ENCODE data around the gene CCDC15. TPM values are rescaled to one million over a fixed set of nuclear protein-coding genes. Genes with fewer than 3 reads are reported as not detected.

The CCDC15 gene
- total and polyA plus RNA-seq, 2 donors (not counting 1 experiment from before 2014, with no cell fraction given), result 0.31 to 1.8 TPM

DNA sequence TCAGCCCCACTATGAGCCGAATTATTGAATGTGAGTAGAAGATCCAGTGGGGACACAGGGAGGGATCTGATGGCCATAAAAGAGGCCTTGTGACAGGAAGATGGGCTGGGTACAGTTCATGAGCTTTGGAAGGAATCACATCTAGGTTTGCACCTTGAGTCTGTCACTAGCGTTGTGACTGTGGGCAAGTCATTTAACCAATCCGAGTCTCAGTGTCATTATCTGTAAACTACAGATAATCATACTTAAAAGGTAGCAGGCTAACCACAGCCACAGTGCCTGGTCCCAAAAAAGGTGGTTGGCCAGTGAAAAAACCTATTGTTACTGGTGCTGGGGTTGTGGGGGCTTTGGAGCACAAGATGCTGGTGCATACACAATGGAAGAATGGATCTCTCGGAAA lies 31.2 kb upstream of the CCDC15 start:
- ATAC-seq (ENCODE audit: low read depth) (no peak), DNase-seq (no peak)
- Histone ChIP-seq H3K36me3 (replicated peaks in 1 of 2; ENCODE audit: control extremely low read depth in 1 of 2, control insufficient read depth in 1 of 2, extremely low read depth in 1 of 2, insufficient read depth in 2 of 2, low read length in 1 of 2) (no peaks in the 10 kb centered on the region), H3K9me3 (ENCODE audit: control extremely low read depth in 1 of 3, control insufficient read depth in 2 of 3, insufficient read depth in 1 of 3, low read length in 2 of 3) (peaks cover 0 to 6% (median 0%) of the 10 kb centered on the region in 3 donors), H3K79me2 (ENCODE audit: control insufficient read depth, insufficient read depth, low read length) (no peaks in the 10 kb centered on the region), H3K9ac (ENCODE audit: low read length) (no peak overlapping the region), H3K4me3 (ENCODE audit: control extremely low read depth in 1 of 5, extremely low read depth in 1 of 5, insufficient read depth in 1 of 5, low read depth in 2 of 5, low read length in 4 of 5) (no peak overlapping the region), H4K20me1 (ENCODE audit: control insufficient read depth, insufficient read depth, low read length, poor library complexity, severe bottlenecking) (no peaks in the 10 kb centered on the region), H3K27me3 (replicated peaks in 1 of 4; ENCODE audit: control extremely low read depth in 1 of 4, control insufficient read depth in 3 of 4, insufficient read depth in 4 of 4, low read length in 3 of 4) (peaks cover 0 to 36% (median 7%) of the 10 kb centered on the region in 4 experiments), H3K4me1 (ENCODE audit: control insufficient read depth in 2 of 2, insufficient read depth in 2 of 2, low read length in 2 of 2) (peaks cover 0 to 7% of the 10 kb centered on the region in 2 donors), H3K27ac (ENCODE audit: low read length in 2 of 2) (no peak overlapping the region), H2AFZ (ENCODE audit: insufficient read depth, low read depth, low read length, poor library complexity, severe bottlenecking) (no peak overlapping the region), H3K4me2 (replicated peaks; ENCODE audit: low read depth, low read length, poor library complexity, severe bottlenecking) (no peak overlapping the region)
- H3K27ac Mint-ChIP-seq, result no peak overlapping the region
- no peak for TF ChIP-seq CTCF (IDR thresholded peaks at IDR 0.05)
- no peak for TF ChIP-seq EZH2 (IDR thresholded peaks at IDR 0.05; ENCODE audit: borderline replicate concordance, insufficient read depth, low read depth, low read length, poor library complexity, severe bottlenecking)
- intact Hi-C loops (cut with micrococcal nuclease), result no loop called here
- ChIA-PET POLR2A (no interaction called here), CTCF (no interaction called here)
- no peak overlapping the region for H3K4me3 Mint-ChIP-seq
- no peaks in the 10 kb centered on the region for H3K9me3 Mint-ChIP-seq (ENCODE audit: insufficient read depth)
- WGBS (ENCODE audit: insufficient coverage), result 94% methylated on average over 3 of the region's 4 CpGs
- H3K27me3 Mint-ChIP-seq, result peaks cover 45% of the 10 kb centered on the region
- H3K4me1 Mint-ChIP-seq, result peaks cover 2% of the 10 kb centered on the region

- no peaks in the 10 kb centered on the region for H3K79me2 ChIP-seq (ENCODE audit: control insufficient read depth, insufficient read depth, low read length)
- intact Hi-C loops (cut with micrococcal nuclease), result no loop called here
- DNase-seq (no peak), ATAC-seq (ENCODE audit: low read depth) (no peak)
- H4K20me1 ChIP-seq (ENCODE audit: control insufficient read depth, insufficient read depth, low read length, poor library complexity, severe bottlenecking), result no peaks in the 10 kb centered on the region
- Mint-ChIP-seq H3K4me1 (peaks cover 2% of the 10 kb centered on the region), H3K4me3 (no peak overlapping the region), H3K9me3 (ENCODE audit: insufficient read depth) (no peaks in the 10 kb centered on the region), H3K27ac (no peak overlapping the region), H3K27me3 (peaks cover 42% of the 10 kb centered on the region)
- no peaks in the 10 kb centered on the region for H3K36me3 ChIP-seq (replicated peaks in 1 of 2; ENCODE audit: control extremely low read depth in 1 of 2, control insufficient read depth in 1 of 2, extremely low read depth in 1 of 2, insufficient read depth in 2 of 2, low read length in 1 of 2)
- H3K4me3 ChIP-seq (ENCODE audit: control extremely low read depth in 1 of 5, extremely low read depth in 1 of 5, insufficient read depth in 1 of 5, low read depth in 2 of 5, low read length in 4 of 5), result no peak overlapping the region
- CTCF ChIA-PET, result no interaction called here
- no peak overlapping the region for H3K9ac ChIP-seq (ENCODE audit: low read length)
- H3K27ac ChIP-seq (ENCODE audit: low read length in 2 of 2), result no peak overlapping the region
- H2AFZ ChIP-seq (ENCODE audit: insufficient read depth, low read depth, low read length, poor library complexity, severe bottlenecking), result no peak overlapping the region
- no peak overlapping the region for H3K4me2 ChIP-seq (replicated peaks; ENCODE audit: low read depth, low read length, poor library complexity, severe bottlenecking)
- peaks cover 0 to 6% (median 0%) of the 10 kb centered on the region in 3 donors for H3K9me3 ChIP-seq (ENCODE audit: control extremely low read depth in 1 of 3, control insufficient read depth in 2 of 3, insufficient read depth in 1 of 3, low read length in 2 of 3)
- POLR2A ChIA-PET, result no interaction called here
- peaks cover 0 to 36% (median 7%) of the 10 kb centered on the region in 4 experiments for H3K27me3 ChIP-seq (replicated peaks in 1 of 4; ENCODE audit: control extremely low read depth in 1 of 4, control insufficient read depth in 3 of 4, insufficient read depth in 4 of 4, low read length in 3 of 4)
- peaks cover 0 to 7% of the 10 kb centered on the region in 2 donors for H3K4me1 ChIP-seq (ENCODE audit: control insufficient read depth in 2 of 2, insufficient read depth in 2 of 2, low read length in 2 of 2)
- TF ChIP-seq EZH2 (IDR thresholded peaks at IDR 0.05; ENCODE audit: borderline replicate concordance, insufficient read depth, low read depth, low read length, poor library complexity, severe bottlenecking) (no peak), CTCF (IDR thresholded peaks at IDR 0.05) (no peak)
Observed at GRCh38 chr11:124923296-124923695, 30.7 kb upstream of the CCDC15 start.

All from B cell (primary cell).